ENCODE results near the gene AXIN2. TPM values are rescaled to one million over a fixed set of nuclear protein-coding genes. Genes with fewer than 3 reads are reported as not detected.

AXIN2 gene
- total RNA-seq, 4 donors from 2014 or later = 16.5 to 69.3 (median 29.4) TPM

- Histone ChIP-seq H3K27me3 (no peaks in the 10 kb centered on the region), H3K4me1 (peaks cover 0 to 46% (median 6%) of the 10 kb centered on the region in 4 donors), H3K4me3 (no peak overlapping the region)
These were observed 11.3 kb downstream of the AXIN2 start for GRCh38 chr17:65550075-65550662.

GRCh38 chr17:65548269-65548969 lies 13.0 kb downstream of the AXIN2 start:
- H3K4me1 ChIP-seq = peaks cover 0 to 46% (median 6%) of the 10 kb centered on the region in 4 donors
- H3K36me3 ChIP-seq = peaks cover 0 to 3% (median 0%) of the 10 kb centered on the region in 3 donors
- H3K27me3 ChIP-seq = no peaks in the 10 kb centered on the region
- TF ChIP-seq CTCF (IDR thresholded peaks at IDR 0.05) (no peak), POLR2A (IDR thresholded peaks at IDR 0.05) (no peak)
- no peak for DNase-seq
- H3K27ac ChIP-seq = no peak overlapping the region
- H3K9me3 ChIP-seq = no peaks in the 10 kb centered on the region
- H3K4me3 ChIP-seq = no peak overlapping the region

More at GRCh38 chr17:65550075-65550662, 11.3 kb downstream of the AXIN2 start:
- no peak for DNase-seq
- Histone ChIP-seq H3K9me3 (no peaks in the 10 kb centered on the region), H3K27ac (no peak overlapping the region), H3K36me3 (peaks cover 0 to 3% (median 0%) of the 10 kb centered on the region in 3 donors)
- TF ChIP-seq POLR2A (IDR thresholded peaks at IDR 0.05) = no peak
- TF ChIP-seq CTCF (IDR thresholded peaks at IDR 0.05) = no peak

DNA sequence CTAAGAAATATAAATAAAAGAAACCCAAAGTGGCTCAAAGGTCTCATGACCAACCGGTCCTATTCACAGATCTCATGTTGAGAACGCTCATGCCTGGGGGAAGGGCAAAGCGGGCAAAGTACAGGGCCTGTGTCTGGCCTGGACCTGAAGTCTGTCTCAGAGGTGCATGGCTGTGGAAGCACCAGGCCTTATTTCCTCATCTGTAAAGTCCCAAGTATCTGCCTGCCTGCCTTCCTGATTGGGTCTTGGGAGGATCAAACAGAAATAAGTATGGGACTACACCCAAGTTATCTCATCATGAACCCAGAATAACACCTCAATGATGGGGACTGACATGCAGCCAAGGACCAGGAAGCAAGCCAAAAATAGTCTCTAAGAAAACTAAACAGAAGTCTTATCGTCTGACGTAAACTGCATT lies 14.2 kb downstream of the AXIN2 start:
- peak in 2 of 3 donors; percentile 92 for DNase-seq

DNA sequence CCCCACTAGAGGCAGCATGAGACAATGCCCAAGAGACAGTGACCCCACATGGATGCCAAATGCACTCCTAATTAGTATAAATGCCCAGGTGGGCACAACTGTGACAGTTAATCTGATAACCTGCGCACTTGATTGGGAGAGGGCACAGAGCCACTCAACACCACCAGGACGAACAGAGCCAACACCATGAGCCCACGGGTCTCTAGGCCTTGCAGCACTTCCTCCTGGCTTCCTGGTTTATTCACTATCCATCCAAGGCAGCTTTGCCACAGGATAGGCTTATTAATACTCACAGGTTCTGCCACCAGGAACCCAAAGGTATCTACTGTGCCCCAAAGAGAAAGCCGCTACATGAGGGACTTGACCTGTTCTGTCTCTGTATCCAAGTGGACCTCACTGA lies 14.9 kb downstream of the AXIN2 start:
- DNase-seq = no peak
- peaks cover 0 to 35% (median 5%) of the 10 kb centered on the region in 4 donors for H3K4me1 ChIP-seq
- H3K27me3 ChIP-seq = no peaks in the 10 kb centered on the region

More for the DNA sequence above, 14.2 kb downstream of the AXIN2 start:
- H3K4me3 ChIP-seq = no peak overlapping the region
- H3K9me3 ChIP-seq = no peaks in the 10 kb centered on the region
- no peaks in the 10 kb centered on the region for H3K27me3 ChIP-seq
- H3K36me3 ChIP-seq = peaks cover 0 to 3% (median 0%) of the 10 kb centered on the region in 3 donors
- peaks cover 0 to 42% (median 5%) of the 10 kb centered on the region in 4 donors for H3K4me1 ChIP-seq
- H3K27ac ChIP-seq = peak overlapping the region in 3 of 4 donors; percentile 56 to 80 (median 72)
- TF ChIP-seq POLR2A (IDR thresholded peaks at IDR 0.05) (no peak), CTCF (IDR thresholded peaks at IDR 0.05) (no peak)

More for the DNA sequence above, 14.9 kb downstream of the AXIN2 start:
- H3K36me3 ChIP-seq = peaks cover 0 to 3% (median 0%) of the 10 kb centered on the region in 3 donors
- TF ChIP-seq POLR2A (IDR thresholded peaks at IDR 0.05) = no peak
- TF ChIP-seq CTCF (IDR thresholded peaks at IDR 0.05) = no peak
- no peak overlapping the region for H3K4me3 ChIP-seq
- H3K27ac ChIP-seq = peak overlapping the region in 3 of 4 donors; percentile 56 to 80 (median 72)
- no peaks in the 10 kb centered on the region for H3K9me3 ChIP-seq
